Measurements from ENCODE around the gene CTNNBL1.

DNA sequence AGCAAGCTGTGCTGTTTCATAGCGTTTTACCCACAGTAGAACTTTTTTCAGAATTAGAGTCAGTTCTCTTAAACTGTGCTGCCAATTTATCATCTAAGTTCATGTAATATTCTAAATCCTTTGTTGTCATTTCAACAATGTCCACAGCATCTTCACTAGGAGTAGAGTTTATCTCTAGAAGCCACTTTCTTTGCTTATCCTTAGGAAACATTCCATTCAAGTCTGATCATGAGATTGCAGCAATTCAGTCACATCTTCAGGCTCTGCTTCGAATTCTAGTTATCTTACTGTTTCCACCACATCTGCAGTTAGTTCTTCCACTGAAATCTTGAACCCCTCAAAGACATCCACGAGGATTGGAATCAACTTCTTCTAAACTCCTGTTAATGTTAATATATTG is 12.5 kb downstream of the CTNNBL1 start:
- TF ChIP-seq, protein P1, sequence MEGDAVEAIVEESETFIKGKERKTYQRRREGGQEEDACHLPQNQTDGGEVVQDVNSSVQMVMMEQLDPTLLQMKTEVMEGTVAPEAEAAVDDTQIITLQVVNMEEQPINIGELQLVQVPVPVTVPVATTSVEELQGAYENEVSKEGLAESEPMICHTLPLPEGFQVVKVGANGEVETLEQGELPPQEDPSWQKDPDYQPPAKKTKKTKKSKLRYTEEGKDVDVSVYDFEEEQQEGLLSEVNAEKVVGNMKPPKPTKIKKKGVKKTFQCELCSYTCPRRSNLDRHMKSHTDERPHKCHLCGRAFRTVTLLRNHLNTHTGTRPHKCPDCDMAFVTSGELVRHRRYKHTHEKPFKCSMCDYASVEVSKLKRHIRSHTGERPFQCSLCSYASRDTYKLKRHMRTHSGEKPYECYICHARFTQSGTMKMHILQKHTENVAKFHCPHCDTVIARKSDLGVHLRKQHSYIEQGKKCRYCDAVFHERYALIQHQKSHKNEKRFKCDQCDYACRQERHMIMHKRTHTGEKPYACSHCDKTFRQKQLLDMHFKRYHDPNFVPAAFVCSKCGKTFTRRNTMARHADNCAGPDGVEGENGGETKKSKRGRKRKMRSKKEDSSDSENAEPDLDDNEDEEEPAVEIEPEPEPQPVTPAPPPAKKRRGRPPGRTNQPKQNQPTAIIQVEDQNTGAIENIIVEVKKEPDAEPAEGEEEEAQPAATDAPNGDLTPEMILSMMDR (IDR thresholded peaks at IDR 0.05) = no peak
- TF ChIP-seq POLR2A (IDR thresholded peaks at IDR 0.05) = no peak

Measured in uterus (tissue), 2 donors.